Measurements from ENCODE around the gene ARSG.
"Not testable (repeated sequence)": the region's sequence is repeated elsewhere in the genome, so short reads cannot be mapped to it uniquely, and the experiment has no call there.

DNA sequence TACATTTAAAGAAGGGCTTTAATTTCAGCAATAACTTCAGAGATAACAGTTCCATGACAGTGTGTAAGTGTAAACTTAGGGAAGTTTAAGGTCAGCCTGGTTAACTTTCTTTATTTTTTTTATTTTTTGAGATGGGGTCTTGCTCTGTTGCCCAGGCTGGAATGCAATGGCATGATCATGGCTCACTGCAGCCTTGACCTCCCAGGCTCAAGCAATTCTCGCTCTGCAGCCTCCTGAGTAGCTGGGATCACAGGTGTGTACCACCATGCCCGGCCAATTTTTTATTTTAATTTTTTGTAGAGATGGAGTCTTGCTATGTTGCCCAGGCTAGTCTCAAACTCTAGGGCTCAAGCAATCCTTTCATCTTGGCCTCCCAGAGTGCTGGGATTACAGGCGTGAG is 15.0 kb upstream of the ARSG start:
- TF ChIP-seq, protein P1, sequence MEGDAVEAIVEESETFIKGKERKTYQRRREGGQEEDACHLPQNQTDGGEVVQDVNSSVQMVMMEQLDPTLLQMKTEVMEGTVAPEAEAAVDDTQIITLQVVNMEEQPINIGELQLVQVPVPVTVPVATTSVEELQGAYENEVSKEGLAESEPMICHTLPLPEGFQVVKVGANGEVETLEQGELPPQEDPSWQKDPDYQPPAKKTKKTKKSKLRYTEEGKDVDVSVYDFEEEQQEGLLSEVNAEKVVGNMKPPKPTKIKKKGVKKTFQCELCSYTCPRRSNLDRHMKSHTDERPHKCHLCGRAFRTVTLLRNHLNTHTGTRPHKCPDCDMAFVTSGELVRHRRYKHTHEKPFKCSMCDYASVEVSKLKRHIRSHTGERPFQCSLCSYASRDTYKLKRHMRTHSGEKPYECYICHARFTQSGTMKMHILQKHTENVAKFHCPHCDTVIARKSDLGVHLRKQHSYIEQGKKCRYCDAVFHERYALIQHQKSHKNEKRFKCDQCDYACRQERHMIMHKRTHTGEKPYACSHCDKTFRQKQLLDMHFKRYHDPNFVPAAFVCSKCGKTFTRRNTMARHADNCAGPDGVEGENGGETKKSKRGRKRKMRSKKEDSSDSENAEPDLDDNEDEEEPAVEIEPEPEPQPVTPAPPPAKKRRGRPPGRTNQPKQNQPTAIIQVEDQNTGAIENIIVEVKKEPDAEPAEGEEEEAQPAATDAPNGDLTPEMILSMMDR (IDR thresholded peaks at IDR 0.05; ENCODE audit: insufficient read depth, low read length, poor library complexity, severe bottlenecking): not testable (repeated sequence)
- TF ChIP-seq EZH2phosphoT487 (conservative IDR thresholded peaks at IDR 0.05; ENCODE audit: low read length): not testable (repeated sequence)

All from SU-DHL-6 (cell line).